ENCODE data around the gene CSF3. TPM values are rescaled to one million over a fixed set of nuclear protein-coding genes. Genes with fewer than 3 reads are reported as not detected.

The CSF3 gene
- total RNA-seq, 1 experiment from 2014 or later, result 5.1 TPM

DNA sequence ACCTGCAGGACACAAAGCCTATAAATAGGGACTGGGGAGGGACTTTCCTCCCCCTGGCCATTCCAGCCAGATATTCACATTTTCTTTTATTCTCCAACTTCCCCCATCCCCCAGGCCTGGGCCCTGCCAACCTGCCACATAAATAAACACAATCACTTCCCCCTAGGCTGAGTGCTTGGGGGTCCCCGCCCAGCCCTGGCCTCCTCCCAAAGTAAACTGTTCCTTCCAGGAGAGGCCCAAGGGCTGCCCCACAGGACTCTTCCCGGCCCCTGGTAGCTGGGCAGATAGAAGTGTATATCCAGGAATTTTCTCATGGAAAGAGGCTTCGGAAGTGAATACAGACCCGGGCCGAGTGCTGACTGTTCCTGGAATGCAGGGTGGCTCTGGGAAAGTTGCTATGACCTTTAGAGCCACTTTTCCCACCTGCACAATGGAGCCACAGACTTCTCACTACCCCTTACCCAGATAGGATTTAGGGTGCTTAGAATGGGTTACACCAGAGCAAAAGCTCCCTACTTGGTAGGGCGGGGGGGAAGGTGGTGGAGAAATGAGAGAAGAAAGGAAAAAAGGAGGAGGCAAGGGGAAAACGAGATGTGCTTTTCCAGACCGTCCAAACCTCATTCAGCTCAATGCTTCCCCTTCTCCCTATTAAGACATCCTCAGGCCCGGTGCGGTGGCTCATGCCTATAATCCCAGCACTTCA is 8.5 kb downstream of the CSF3 start:
- no peak for DNase-seq (ENCODE audit: low read depth)

DNA sequence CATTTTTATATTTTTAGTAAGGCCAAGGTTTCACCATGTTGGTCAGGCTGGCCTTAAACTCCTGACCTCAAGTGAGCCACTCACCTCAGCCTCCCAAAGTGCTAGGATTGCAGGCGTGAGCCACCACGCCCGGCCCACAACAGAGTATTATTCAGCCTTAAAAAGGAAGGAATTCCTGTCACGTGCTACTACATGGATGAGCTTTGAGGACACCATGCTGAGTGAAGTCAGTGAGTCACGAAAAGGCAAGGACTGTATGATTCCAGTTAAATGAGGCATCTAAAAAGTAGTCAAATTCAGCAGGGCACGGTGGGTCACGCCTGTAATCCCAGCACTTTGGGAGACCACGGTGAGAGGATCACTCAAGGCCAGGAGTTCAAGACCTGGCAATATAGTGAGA is 9.7 kb downstream of the CSF3 start:
- DNase-seq (ENCODE audit: low read depth), result peak; percentile 31

DNA sequence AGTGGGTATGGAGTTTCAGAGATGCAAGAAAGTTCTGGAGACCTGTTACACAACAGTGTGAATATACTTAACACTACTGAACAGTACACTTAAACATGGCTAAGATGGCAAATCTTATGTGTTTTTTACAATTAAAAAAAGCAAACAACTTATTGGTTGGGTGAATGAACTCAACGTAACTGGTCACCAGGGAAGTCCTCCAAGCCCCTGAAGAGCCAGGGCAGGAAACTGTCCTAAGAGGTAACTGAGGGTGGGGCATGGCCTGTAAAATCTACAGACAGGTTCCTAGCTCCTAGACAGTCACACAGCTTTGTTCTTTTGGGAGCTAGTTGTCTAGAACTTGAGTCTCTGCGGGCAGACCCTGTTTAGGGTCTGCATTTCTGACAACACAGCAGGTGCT is 10.3 kb downstream of the CSF3 start:
- no peak for DNase-seq (ENCODE audit: low read depth)

DNA sequence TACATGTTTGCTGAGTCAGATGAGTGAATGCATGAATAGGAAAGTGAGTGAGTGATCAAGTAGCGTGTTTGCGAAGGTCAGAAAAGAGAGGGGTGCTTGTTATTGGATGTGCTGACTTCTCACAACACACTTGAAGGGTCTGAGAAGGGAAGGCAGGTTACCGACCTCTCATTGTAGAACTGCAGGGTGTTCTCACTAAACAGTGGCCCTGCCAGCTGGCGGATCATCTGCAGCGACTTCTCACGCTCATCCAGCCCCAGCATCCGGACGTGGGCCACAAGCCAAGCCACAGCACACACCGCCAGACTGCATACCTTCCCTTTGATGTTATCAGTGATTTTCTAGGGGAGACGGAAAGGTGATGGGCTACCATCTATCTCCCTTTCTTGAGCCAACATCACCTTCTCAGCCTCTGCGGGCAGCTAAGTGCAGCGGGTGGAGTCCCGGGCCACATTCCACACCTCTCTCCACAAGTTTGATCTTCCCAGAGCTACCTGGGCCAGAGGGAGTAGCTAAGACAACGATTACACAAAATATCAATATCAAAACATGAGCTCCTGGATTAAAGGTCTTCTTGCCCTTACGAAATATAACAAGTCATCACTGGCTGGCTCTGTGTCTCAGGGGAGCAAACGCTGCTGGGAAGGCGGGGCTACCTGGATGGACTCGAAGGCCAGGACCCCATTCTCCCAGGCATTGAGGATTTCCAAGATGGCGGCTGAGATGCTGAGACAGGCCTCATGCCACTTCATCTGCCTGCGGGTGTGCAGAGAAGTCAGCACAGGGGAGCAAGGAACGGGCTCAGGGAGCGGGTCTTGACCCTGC is 11.0 kb downstream of the CSF3 start:
- DNase-seq (ENCODE audit: low read depth), result no peak

DNA sequence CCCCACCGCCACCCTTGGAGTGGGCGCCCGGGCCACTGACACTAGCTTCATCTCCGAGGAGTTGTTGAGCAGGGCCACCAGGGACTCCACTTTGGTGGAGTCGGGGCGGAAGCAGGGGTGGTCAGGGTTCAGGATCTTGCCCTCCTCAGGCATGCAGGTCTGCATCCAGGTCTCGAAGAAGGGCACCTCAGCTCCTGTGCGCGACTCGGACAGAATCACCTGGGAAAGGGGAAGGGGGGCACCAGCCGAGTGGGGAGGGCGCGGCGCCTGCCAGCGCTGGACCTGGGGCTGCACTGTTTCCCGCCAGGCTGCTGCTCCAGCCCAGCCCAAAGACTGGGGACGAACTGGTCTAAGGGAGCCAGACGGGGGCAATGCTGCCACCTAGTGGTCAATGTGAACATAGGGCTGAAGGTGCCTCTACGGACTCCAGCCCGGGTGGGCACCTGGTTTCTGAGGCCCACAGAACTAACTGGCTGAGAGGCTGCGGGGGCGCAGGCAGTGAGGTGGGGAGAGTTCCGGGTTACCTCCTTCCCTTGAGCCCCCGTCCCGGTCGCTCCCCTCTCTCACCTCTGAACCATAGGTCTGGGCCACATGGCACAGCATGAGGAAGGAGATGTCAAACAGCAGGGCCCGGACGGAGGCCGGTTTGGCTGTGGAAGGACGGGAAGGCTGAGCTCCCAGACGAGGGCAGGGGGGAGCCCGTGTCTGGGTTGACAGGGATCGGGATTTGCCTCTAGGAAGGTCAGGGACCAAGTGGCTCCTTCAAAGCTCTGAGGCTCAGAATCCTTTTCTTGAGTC is 11.8 kb downstream of the CSF3 start:
- peak; percentile 80 for DNase-seq (ENCODE audit: low read depth)

DNA sequence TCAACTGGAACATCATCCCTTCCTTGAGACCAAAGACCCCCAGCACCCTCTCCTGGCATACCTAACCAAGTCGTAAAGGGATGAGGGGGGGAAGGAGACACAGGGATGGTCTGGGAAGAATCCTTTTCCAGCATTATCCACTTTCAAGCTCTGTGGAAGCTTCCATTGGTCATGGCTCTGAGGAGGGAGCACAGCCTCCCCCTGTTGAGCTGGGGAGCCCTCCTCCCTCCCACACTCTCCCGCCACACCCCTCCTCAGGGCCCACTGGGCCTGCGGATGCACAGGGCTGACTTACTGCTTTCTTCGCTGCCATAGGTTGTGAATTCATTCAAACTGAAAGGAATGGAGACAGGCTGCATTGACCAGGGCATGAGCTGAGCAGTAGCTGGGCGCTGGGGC is 12.4 kb downstream of the CSF3 start:
- DNase-seq (ENCODE audit: low read depth), result no peak

DNA sequence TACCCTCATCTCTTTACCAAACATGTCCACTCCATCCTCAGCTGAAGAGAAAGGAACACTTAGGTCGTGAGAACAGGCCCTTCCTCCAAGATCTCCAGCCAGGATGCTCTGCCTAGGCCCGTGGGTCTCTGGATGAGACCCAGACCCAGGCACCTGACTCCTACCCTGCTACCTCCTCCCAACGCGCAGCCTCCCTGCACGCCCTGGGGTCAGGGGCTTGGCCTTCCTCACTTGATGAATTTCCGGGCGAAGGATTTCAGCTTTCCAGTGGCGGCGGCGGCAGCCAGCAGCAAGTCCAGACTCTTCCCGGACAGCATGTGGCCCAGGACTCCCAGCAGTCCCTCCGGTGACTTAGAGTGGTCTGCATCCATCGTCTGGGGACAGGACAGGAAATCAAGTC is 13.4 kb downstream of the CSF3 start:
- no peak for DNase-seq (ENCODE audit: low read depth)

DNA sequence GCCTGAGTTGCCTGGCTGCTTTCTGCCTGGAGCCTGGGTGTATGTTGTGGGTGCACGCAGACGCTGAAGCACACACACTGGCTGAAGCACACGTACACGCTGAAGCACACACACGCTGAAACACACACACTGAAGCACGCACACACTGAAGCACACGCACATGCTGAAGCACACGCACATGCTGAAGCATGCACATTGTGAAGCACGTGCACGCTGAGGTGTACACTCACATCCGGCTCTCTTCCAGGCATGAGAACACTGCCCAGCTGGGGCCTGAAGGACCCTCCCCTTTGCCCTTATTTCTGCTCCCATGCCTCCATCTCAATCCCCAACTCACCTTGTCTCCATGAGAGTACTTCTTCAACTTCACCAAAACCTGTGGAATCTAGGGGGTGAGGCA is 16.5 kb downstream of the CSF3 start:
- no peak for DNase-seq (ENCODE audit: low read depth)

DNA sequence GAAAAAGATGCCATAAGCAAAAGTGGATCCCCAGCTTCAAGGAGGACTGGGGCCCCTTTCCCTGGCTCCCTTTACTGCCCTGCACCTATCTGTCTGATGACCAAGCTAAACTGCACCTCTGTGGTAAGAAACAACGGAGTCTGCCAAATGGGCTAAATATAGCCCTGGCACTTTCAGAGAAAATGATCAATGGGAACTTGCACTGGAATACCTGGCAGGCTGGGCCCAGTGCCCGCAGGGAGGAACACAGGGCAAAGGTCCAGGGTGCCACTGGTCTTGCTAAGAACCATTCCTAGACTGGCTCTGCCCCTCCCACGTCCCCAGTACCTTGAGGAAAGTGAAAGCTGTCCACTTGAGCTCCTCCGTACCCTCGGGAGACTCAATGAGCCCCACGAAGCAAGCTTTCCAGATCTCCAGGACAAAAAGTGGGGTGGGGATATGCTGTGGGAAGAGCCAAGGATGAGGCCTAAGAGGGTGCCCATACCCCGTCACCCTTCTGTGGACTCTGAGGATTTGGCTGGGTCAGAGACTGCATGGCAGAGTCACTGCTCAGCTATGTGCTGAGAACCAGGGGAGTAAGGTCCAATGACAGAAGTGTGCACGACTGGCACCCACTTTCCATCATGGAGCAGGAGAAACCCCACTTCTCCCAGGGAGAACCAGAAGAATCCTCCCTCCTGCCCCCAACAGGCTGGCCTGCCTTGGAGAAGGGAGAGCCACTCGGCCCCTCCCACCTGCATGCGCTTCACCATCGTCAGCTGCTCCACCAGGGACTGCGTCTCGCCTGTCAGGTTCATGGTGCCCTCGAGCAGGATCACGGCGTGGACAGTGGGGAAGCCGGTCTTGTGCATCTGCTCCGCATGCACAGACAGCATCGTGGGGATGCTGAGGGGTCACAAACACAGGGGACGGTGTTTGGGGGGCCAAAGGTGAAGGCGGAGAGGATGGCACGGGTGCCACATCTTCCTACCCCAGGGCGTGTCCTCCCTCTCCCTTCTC is 17.4 kb downstream of the CSF3 start:
- no peak for DNase-seq (ENCODE audit: low read depth)

DNA sequence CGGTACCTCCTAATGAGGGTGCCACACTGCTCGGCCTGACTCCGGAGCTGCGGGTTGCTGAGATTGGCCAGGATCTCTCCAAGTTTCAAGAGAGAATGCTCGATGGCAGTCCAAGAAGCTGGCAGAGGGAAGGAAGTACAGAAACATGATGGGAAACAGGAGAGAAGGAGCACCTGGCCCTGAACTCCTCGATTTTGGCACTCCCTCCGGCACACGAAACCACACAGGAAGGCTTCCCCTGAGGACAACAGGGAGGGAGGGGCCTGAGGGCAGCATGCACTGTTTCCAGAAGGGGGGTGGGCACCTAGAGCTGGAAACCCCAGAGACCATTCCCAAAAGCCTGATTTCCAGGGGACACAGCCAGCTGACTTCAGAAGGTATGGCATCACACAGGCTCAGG is 18.1 kb downstream of the CSF3 start:
- DNase-seq (ENCODE audit: low read depth), result no peak

DNA sequence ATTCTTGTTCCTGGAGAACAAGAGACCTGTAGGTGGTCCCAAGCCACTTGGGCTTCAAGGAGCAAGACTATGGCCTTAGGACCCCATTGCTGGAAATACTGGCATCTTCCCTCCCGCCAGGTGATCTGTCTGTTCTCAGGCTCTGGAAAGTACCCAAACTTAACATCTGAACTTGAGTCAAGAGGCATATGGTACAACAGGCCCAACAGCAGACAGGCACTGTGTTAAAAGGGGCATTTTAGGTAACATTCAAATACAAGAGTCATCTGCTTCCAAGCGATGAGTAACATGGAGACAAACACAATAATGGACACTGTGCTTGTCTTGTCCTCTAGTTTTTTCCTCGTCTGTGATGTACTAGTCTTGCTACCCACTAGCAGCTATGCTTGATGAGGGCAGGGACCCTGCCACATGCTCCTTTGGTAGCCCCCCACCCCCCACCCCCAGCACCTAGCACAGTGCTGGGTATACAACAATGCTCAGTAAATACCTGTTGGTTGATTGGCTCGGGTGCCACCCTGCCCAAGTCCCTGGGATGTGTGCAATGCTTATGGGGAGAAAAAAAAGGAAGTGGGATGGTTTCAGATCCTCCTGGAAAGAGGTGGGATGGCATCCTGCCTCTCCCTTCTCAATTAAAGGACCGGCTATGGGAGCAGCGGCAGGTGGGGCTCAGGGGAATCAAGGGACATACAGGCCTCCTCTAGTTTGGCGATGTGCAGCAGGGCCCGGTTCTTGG is 19.4 kb downstream of the CSF3 start:
- no peak for DNase-seq (ENCODE audit: low read depth)

DNA sequence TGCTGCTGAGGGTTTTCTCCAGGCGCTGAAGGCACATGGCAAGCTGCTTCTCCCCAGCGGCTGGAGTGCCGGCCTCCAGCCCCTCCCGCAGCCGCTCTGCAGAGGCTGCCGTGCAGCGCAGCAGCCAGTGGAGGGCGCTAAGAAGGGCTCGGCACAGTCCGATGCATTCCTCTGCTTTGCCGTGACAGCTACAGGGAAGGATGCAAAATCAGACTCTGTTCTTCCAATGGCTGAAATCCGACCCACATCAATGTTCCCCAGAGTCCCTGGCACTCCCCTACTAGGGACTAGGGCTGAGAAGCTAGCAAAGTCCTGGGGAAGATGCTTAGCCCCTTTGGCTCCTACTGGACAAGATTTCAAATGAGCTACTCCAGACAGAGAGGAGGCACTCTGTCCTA is 19.9 kb downstream of the CSF3 start:
- DNase-seq (ENCODE audit: low read depth), result peak; percentile 29

DNA sequence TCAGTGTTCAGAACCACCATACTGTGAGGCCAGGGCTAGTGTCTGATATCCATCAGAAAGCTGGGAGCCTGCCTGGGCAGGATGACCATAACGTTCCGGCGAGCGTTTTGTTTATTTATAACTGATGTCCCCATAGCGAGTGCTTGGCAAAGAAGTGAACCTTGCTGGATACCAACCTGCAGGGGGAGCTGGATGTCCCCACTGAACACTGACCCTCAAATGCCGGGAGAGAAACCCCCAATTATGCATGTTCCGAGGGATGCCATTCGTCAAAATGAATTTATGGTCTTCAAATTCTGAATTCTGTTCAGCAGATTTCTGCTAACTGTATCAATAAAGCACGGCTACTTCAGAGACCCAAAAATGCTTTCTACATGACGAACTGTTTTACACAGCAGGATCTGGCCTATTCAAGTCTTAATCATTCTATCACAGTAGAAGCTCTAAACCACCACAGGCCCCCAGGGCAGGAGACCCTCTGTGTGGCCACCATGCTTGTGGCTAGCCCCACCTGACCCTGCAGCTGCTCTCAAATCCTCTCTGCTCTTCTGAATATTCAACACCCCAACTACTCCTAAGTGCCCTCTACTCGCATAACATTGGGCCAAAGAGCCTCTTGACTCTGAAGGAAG is 23.8 kb downstream of the CSF3 start:
- DNase-seq (ENCODE audit: low read depth), result peak; percentile 80

DNA sequence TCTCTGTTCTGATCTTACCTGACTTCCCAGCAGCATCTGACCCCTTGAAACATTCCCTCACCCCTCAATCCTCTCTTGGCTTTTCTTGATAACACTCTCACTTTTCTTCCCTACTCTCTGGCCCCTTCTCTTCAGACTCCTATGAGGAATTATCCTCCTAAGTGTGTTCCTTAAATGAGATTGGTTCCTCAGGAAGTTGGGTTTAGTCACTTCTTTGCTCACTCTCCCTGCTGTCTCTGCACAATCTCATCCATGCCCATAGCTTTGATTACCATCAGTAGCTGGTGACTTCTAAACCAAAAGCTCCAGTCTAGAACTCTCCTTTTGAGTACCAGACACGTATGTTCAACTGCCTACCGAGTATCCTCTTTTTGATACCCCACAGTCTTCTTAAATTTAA is 26.0 kb downstream of the CSF3 start:
- DNase-seq (ENCODE audit: low read depth), result no peak

DNA sequence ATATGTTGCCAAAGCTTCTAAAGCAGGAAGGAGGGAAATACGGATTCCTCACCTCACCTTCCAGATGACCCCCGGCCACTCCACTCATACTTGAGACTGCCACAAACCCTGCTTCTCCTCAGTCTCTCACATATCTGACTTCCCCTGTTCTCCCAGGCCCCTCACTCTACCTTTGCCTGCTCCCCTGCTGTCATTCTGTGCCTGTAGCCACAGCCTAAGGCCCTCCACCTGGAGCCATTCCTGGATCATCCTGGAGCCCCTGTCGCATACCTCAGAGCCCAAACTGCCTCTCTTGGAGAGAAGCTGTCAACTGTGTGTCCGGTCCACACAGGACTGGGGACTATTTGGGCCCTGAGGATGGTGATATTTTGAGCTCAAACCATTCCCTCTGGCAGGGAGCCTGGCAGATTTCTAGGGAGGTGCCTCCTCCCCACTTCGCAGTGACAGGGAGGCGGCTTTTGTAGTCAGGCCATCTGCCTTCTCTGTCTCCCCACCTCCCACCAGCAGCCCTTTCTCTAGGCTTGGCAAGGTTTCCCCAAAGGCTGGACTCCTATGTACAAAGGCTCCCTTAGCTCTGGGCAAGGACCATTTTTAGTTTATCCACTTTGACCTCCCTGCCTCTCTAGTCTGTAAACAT is 41.3 kb downstream of the CSF3 start:
- DNase-seq (ENCODE audit: low read depth), result no peak

DNA sequence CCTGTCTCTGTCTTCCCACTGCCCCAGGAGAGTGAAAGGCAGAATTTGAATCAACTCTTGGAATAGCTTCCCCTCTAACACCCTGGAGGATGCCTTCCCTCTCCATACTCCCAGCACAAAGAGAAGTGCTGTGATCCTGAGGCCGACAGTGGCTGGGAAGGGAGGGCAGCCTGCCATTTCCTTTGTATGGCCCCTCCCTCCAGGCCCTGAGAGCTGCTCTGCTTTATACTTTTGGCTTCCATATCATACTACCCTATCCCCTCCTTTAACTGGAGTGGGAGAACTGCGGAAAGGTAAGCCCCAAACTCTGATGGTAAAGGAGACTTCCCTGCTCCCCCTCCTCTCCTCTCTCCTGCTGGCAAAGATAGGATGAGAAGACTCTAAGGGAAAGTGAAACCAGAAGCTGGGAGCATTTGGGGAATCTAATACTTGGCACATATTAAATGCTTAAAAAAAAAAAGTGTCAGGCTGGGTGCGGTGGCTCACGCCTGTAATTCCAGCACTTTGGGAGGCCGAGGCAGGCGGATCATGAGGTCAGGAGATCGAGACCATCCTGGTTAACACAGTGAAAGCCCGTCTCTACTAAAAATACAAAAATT is 43.0 kb downstream of the CSF3 start:
- DNase-seq (ENCODE audit: low read depth), result no peak

DNA sequence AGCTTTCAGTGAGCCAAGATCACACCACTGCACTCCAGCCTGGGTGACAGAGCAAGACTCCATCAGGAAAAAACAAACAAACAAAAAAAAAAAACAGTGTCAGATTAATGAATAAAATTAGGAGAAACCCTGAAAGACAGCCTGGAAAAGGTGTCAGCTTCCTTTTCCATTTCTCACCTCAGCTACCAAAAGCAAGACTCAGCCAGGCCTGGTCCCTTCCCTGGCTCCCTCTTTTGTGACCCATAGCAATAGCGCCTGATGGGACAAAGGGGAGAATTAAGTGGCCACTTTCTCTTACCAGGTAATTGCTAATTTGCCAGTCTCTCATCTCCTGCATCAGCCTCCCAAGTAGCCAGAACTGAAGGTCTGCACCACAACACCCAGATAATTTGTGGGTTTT is 43.6 kb downstream of the CSF3 start:
- no peak for DNase-seq (ENCODE audit: low read depth)

DNA sequence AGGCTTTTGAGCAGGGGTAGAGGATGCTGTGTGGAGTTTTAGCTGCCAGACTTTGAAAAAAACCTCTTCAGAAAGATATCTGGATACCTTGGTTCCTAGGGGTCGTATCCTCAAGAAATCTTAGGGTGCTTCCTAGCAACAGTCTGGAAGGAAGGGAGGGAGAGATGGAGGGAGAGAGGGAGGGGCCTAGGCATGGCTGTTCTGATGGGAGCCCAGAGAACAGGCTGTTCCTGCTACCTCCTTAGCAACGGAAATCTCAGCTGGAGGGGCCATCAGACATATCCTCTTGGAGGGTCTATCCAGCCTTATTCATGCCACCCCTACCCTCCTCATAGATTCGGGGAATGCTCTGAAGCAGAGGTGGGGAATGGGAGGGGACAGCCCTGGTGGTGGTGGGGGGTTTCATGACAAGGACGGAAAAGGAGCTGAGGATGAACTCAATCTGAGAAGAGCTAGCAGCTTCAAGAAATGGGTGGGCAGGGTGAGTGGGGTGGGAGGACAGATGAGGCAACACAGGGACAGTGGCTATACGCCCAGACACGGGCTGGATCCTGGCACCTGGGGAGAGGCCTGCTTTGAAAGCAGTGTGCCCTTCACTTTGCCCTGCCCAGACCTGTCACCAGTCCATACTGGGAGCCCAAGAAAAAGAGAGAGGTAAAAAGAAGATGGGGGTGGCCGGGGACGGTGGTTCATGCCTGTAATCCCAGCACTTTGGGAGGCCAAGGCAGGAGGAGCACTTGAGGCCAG is 44.7 kb downstream of the CSF3 start:
- DNase-seq (ENCODE audit: low read depth), result no peak

Data from LHCN-M2 (cell line).